ENCODE measurements around the gene NOL4L.

Gene NOL4L

GRCh38 chr20:32570401-32571190 is 14.5 kb downstream of the NOL4L start:
- H3K36me3 ChIP-seq (ENCODE audit: control insufficient read depth, insufficient read depth, low read length): no peaks in the 10 kb centered on the region
- H2BK15ac ChIP-seq (replicated peaks; ENCODE audit: low read depth): no peak overlapping the region
- H3K27ac ChIP-seq (ENCODE audit: low read depth, low read length): no peak overlapping the region
- no CpG with 5 or more reads among the region's 10 CpGs for WGBS (ENCODE audit: extremely low coverage, insufficient coverage, low lambda C conversion rate)
- peak overlapping the region; percentile 88 for H2AK5ac ChIP-seq (ENCODE audit: low read length)
- H2BK120ac ChIP-seq (ENCODE audit: low read depth, low read length): no peak overlapping the region
- H2BK5ac ChIP-seq (ENCODE audit: low read length): no peak overlapping the region
- H3K56ac ChIP-seq (ENCODE audit: low read length): no peak overlapping the region
- H3K4me1 ChIP-seq (ENCODE audit: control insufficient read depth, low read depth, low read length): peaks cover 8% of the 10 kb centered on the region
- H3K4ac ChIP-seq (ENCODE audit: low read depth, low read length): peak overlapping the region; percentile 38
- no peak overlapping the region for H4K5ac ChIP-seq (ENCODE audit: low read length)
- no peak overlapping the region for H3K4me3 ChIP-seq (ENCODE audit: low read length)
- DNase-seq: peak; percentile 52
- no peak overlapping the region for H3K9ac ChIP-seq (ENCODE audit: low read length)
- no peaks in the 10 kb centered on the region for H3K27me3 ChIP-seq (ENCODE audit: insufficient read depth, low read length, poor library complexity)
- H3K4me2 ChIP-seq (ENCODE audit: low read length): no peak overlapping the region
- H4K8ac ChIP-seq (ENCODE audit: low read depth, low read length): no peak overlapping the region
- H3K79me2 ChIP-seq (ENCODE audit: control insufficient read depth, insufficient read depth, low read length): no peaks in the 10 kb centered on the region
- H3K79me1 ChIP-seq (ENCODE audit: low read length): no peaks in the 10 kb centered on the region
- no peak overlapping the region for H3K23ac ChIP-seq (ENCODE audit: low read length)
- no peak overlapping the region for H3K18ac ChIP-seq (ENCODE audit: low read length)

GRCh38 chr20:32569380-32570305 is 15.5 kb downstream of the NOL4L start:
- Histone ChIP-seq H3K79me1 (ENCODE audit: low read length) (no peaks in the 10 kb centered on the region), H3K36me3 (ENCODE audit: control insufficient read depth, insufficient read depth, low read length) (no peaks in the 10 kb centered on the region), H3K27ac (ENCODE audit: low read depth, low read length) (no peak overlapping the region), H3K9ac (ENCODE audit: low read length) (no peak overlapping the region), H3K4me2 (ENCODE audit: low read length) (no peak overlapping the region), H3K18ac (ENCODE audit: low read length) (no peak overlapping the region), H4K8ac (ENCODE audit: low read depth, low read length) (no peak overlapping the region), H3K56ac (ENCODE audit: low read length) (peak overlapping the region; percentile 59), H2BK15ac (replicated peaks; ENCODE audit: low read depth) (no peak overlapping the region), H2AK5ac (ENCODE audit: low read length) (peak overlapping the region; percentile 37), H3K4me3 (ENCODE audit: low read length) (no peak overlapping the region), H3K4ac (ENCODE audit: low read depth, low read length) (no peak overlapping the region), H4K5ac (ENCODE audit: low read length) (no peak overlapping the region), H2BK120ac (ENCODE audit: low read depth, low read length) (no peak overlapping the region), H3K23ac (ENCODE audit: low read length) (no peak overlapping the region), H3K27me3 (ENCODE audit: insufficient read depth, low read length, poor library complexity) (no peaks in the 10 kb centered on the region), H3K4me1 (ENCODE audit: control insufficient read depth, low read depth, low read length) (peaks cover 7% of the 10 kb centered on the region), H2BK5ac (ENCODE audit: low read length) (no peak overlapping the region), H3K79me2 (ENCODE audit: control insufficient read depth, insufficient read depth, low read length) (no peaks in the 10 kb centered on the region)
- no peak for DNase-seq
- WGBS (ENCODE audit: extremely low coverage, insufficient coverage, low lambda C conversion rate): no CpG with 5 or more reads among the region's 9 CpGs

- no peak overlapping the region for H3K9ac ChIP-seq (ENCODE audit: low read length)
- H3K4me3 ChIP-seq (ENCODE audit: low read length): no peak overlapping the region
- H3K4me2 ChIP-seq (ENCODE audit: low read length): no peak overlapping the region
- H4K5ac ChIP-seq (ENCODE audit: low read length): no peak overlapping the region
- H2BK120ac ChIP-seq (ENCODE audit: low read depth, low read length): no peak overlapping the region
- H2AK5ac ChIP-seq (ENCODE audit: low read length): no peak overlapping the region
- H2BK5ac ChIP-seq (ENCODE audit: low read length): no peak overlapping the region
- H3K79me2 ChIP-seq (ENCODE audit: control insufficient read depth, insufficient read depth, low read length): no peaks in the 10 kb centered on the region
- H3K27me3 ChIP-seq (ENCODE audit: insufficient read depth, low read length, poor library complexity): no peaks in the 10 kb centered on the region
- no peak for DNase-seq
- no CpG with 5 or more reads among the region's 3 CpGs for WGBS (ENCODE audit: extremely low coverage, insufficient coverage, low lambda C conversion rate)
- no peak overlapping the region for H3K27ac ChIP-seq (ENCODE audit: low read depth, low read length)
- H3K56ac ChIP-seq (ENCODE audit: low read length): no peak overlapping the region
- H3K18ac ChIP-seq (ENCODE audit: low read length): no peak overlapping the region
- H3K4me1 ChIP-seq (ENCODE audit: control insufficient read depth, low read depth, low read length): peaks cover 7% of the 10 kb centered on the region
- H3K36me3 ChIP-seq (ENCODE audit: control insufficient read depth, insufficient read depth, low read length): no peaks in the 10 kb centered on the region
- H3K23ac ChIP-seq (ENCODE audit: low read length): no peak overlapping the region
- no peaks in the 10 kb centered on the region for H3K79me1 ChIP-seq (ENCODE audit: low read length)
- H2BK15ac ChIP-seq (replicated peaks; ENCODE audit: low read depth): no peak overlapping the region
- no peak overlapping the region for H3K4ac ChIP-seq (ENCODE audit: low read depth, low read length)
- no peak overlapping the region for H4K8ac ChIP-seq (ENCODE audit: low read depth, low read length)
Measured at GRCh38 chr20:32569018-32569379, 16.1 kb downstream of the NOL4L start.

GRCh38 chr20:32567384-32568178 is 17.6 kb downstream of the NOL4L start:
- Histone ChIP-seq H3K18ac (ENCODE audit: low read length) (no peak overlapping the region), H3K4ac (ENCODE audit: low read depth, low read length) (no peak overlapping the region), H3K23ac (ENCODE audit: low read length) (no peak overlapping the region), H3K4me3 (ENCODE audit: low read length) (no peak overlapping the region), H3K36me3 (ENCODE audit: control insufficient read depth, insufficient read depth, low read length) (no peaks in the 10 kb centered on the region), H3K4me1 (ENCODE audit: control insufficient read depth, low read depth, low read length) (peaks cover 7% of the 10 kb centered on the region), H2BK120ac (ENCODE audit: low read depth, low read length) (no peak overlapping the region), H3K27me3 (ENCODE audit: insufficient read depth, low read length, poor library complexity) (no peaks in the 10 kb centered on the region), H3K27ac (ENCODE audit: low read depth, low read length) (no peak overlapping the region), H3K56ac (ENCODE audit: low read length) (no peak overlapping the region), H3K79me1 (ENCODE audit: low read length) (no peaks in the 10 kb centered on the region), H3K9ac (ENCODE audit: low read length) (no peak overlapping the region), H3K4me2 (ENCODE audit: low read length) (no peak overlapping the region), H4K5ac (ENCODE audit: low read length) (no peak overlapping the region), H2BK5ac (ENCODE audit: low read length) (no peak overlapping the region), H4K8ac (ENCODE audit: low read depth, low read length) (no peak overlapping the region), H2AK5ac (ENCODE audit: low read length) (no peak overlapping the region), H2BK15ac (replicated peaks; ENCODE audit: low read depth) (no peak overlapping the region), H3K79me2 (ENCODE audit: control insufficient read depth, insufficient read depth, low read length) (no peaks in the 10 kb centered on the region)
- no peak for DNase-seq
- WGBS (ENCODE audit: extremely low coverage, insufficient coverage, low lambda C conversion rate): 100% methylated on average over 2 of the region's 6 CpGs

- no peak overlapping the region for H2BK5ac ChIP-seq (ENCODE audit: low read length)
- no peak for DNase-seq
- no peak overlapping the region for H3K9ac ChIP-seq (ENCODE audit: low read length)
- no peak overlapping the region for H3K4me2 ChIP-seq (ENCODE audit: low read length)
- no peaks in the 10 kb centered on the region for H3K79me2 ChIP-seq (ENCODE audit: control insufficient read depth, insufficient read depth, low read length)
- H2BK15ac ChIP-seq (replicated peaks; ENCODE audit: low read depth): no peak overlapping the region
- H3K27ac ChIP-seq (ENCODE audit: low read depth, low read length): no peak overlapping the region
- no CpG with 5 or more reads among the region's 12 CpGs for WGBS (ENCODE audit: extremely low coverage, insufficient coverage, low lambda C conversion rate)
- H3K56ac ChIP-seq (ENCODE audit: low read length): no peak overlapping the region
- H3K18ac ChIP-seq (ENCODE audit: low read length): no peak overlapping the region
- no peak overlapping the region for H2AK5ac ChIP-seq (ENCODE audit: low read length)
- H3K4ac ChIP-seq (ENCODE audit: low read depth, low read length): no peak overlapping the region
- H2BK120ac ChIP-seq (ENCODE audit: low read depth, low read length): no peak overlapping the region
- no peaks in the 10 kb centered on the region for H3K79me1 ChIP-seq (ENCODE audit: low read length)
- H3K4me1 ChIP-seq (ENCODE audit: control insufficient read depth, low read depth, low read length): peaks cover 7% of the 10 kb centered on the region
- no peak overlapping the region for H3K23ac ChIP-seq (ENCODE audit: low read length)
- H3K36me3 ChIP-seq (ENCODE audit: control insufficient read depth, insufficient read depth, low read length): no peaks in the 10 kb centered on the region
- no peak overlapping the region for H3K4me3 ChIP-seq (ENCODE audit: low read length)
- H4K8ac ChIP-seq (ENCODE audit: low read depth, low read length): no peak overlapping the region
- no peaks in the 10 kb centered on the region for H3K27me3 ChIP-seq (ENCODE audit: insufficient read depth, low read length, poor library complexity)
- no peak overlapping the region for H4K5ac ChIP-seq (ENCODE audit: low read length)
Measured at GRCh38 chr20:32566379-32567374, 18.5 kb downstream of the NOL4L start.

Measured in mesendoderm (in vitro differentiated cells).